ENCODE results near the gene ZNG1B. TPM values are rescaled to one million over a fixed set of nuclear protein-coding genes. Genes with fewer than 3 reads are reported as not detected.
"Not testable (repeated sequence)": the region's sequence is repeated elsewhere in the genome, so short reads cannot be mapped to it uniquely, and the experiment has no call there.

Gene ZNG1B
- 28.6 and 28.9 TPM in 2 replicates for total RNA-seq

GRCh38 chr2:113437508-113438465 lies at the start of gene ZNG1B:
Gene ZNG1B, plus strand, starts transcription at chr2:113437691. Its CDS starts 178 bp downstream, at chr2:113437869.
- peak; percentile 7 for DNase-seq

DNA sequence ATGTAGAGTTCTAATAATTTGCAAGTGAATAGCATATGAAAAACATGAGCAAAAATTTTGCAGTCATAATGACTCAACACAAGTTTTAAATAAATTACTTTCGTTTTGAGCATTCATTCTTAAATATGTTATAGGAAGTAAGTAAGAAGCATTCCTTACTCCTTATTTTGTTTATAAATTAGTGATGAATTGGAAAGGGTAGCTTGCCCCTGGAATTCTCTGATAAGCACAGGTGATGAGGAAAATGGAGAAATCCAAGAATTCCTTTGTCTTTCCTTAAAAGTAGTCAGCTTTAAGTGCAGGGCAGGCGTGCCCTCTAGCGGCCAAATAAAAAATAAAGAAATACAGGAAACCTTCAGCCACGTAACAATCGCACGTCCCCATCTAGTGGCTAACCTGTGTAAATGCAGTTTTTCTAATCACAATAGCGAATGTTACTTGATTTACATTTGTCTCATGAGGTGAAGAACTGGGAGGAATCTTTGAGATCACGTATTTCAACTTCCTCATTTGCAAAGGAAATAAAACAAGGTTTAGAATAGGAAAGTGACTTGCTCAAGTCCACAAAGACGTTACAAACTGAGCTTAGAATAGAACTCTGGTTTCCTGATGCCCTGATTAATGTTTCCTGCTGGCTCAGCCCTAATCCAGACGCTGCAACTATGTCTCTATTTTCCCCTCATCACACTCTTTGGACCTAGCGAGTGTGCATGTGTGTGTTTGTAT lies 47.2 kb upstream of the ZNG1B start:
- DNase-seq: peak; percentile 78

GRCh38 chr2:113391073-113391472 lies 46.4 kb upstream of the ZNG1B start:
- no peak for DNase-seq

DNA sequence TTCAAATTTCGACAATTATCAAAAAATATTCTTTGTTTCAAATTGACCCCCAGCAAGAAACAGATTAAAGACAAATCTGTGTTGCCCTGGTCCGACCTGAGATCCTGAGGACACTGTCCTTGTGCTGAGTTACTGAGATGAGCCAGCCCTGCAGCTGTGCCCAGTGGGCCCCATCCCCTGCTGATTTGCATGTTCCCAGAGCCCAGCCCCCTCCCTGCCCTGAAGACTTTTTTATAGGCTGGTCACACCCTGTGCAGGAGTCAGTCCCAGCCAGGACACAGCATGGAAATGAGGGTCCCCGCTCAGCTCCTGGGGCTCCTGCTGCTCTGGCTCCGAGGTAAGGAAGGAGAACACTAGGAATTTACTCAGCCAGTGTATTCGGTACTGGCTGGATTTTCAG lies 31.4 kb upstream of the ZNG1B start:
- no peak for DNase-seq

GRCh38 chr2:113407446-113408099 lies 29.9 kb upstream of the ZNG1B start:
- DNase-seq: peak; percentile 26

- not testable (repeated sequence) for DNase-seq
These were observed 25.7 kb upstream of the ZNG1B start for GRCh38 chr2:113411725-113412352.

GRCh38 chr2:113412774-113413173 lies 24.7 kb upstream of the ZNG1B start:
- DNase-seq: not testable (repeated sequence)

DNA sequence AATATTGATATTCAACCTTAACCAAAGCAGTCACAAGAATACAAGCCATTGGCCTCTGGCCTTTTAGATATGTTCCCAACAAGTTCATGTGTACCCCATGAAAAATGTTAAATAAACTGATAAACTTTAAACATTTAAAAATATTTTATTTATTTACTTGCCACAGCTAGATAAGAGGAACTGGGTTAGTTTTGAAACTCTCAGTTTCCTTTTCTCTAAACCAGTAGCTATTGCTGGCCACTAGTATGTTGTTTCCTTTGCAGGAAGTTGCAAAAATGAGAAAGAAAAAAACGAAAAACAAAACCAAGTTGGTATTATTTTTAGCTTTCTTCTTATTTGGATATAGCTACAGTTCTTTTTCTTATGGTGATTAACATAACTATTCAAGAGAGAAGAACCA lies 5.7 kb upstream of the ZNG1B start:
- DNase-seq: not testable (repeated sequence)

DNA sequence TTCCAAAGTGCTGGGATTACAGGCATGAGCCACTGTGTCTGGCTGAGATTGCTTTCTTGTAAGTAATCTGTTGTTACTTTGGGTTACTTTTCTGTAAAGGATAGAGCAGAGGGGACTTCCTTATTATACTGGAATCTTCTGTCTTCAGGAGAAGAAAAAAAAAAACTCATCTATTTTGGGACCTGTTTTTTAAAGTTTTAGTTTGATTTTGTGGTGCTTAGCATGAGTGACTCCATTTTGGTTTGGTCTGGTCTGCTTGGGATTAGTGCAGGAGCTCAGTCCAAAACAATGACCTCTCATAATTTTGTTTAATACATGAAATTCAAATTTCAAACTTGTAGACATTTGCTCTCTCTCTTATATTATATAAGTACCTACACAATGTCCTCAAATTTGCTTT lies 4.0 kb upstream of the ZNG1B start:
- not testable (repeated sequence) for DNase-seq

DNA sequence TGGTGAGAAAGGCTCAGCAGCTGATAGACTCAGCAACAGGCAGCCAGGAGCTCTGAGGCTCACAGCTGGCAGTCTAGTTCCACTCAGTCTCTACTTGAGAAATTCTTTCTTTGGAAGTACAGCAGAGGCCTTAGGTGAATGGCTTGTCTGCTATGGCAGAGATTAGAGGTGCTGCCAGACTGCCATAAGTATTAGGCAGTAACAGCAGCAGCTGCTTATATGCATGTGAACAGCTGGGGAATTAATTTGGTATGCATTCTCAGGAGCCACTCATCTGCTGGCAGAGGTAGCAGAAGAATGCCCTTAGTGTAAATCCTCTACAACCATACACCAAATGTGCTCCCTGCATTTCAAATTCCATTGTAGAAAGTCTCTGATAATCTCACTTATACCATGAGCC lies 28.3 kb downstream of the ZNG1B start:
- not testable (repeated sequence) for DNase-seq

DNA sequence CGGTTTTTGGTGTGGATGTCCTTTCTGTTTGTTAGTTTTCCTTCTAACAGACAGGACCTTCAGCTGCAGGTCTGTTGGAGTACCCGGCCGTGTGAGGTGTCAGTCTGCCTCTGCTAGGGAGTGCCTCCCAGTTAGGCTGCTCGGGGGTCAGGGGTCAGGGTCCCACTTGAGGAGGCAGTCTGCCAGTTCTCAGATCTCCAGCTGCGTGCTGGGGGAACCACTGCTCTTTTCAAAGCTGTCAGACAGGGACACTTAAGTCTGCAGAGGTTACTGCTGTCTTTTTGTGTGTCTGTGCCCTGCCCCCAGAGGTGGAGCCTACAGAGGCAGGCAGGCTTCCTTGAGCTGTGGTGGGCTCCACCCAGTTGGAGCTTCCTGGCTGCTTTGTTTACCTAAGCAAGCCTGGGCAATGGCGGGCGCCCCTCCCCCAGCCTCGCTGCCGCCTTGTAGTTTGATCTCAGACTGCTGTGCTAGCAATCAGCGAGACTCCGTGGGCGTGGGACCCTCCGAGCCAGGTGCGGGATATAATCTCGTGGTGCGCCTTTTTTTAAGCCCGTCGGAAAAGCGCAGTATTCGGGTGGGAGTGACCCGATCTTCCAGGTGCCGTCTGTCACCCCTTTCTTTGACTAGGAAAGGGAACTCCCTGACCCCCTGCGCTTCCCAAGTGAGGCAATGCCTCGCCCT lies 39.3 kb downstream of the ZNG1B start:
- DNase-seq: not testable (repeated sequence)

- DNase-seq: not testable (repeated sequence)
These were observed 59.0 kb downstream of the ZNG1B start for GRCh38 chr2:113496527-113496926.

- DNase-seq: not testable (repeated sequence)
These were observed 60.9 kb downstream of the ZNG1B start, which contains the start of gene FOXD4L1 for GRCh38 chr2:113498365-113498764. Gene FOXD4L1, plus strand, starts transcription at chr2:113498665. Its CDS starts 592 bp downstream, at chr2:113499257.

GRCh38 chr2:113499019-113499885 lies 61.8 kb downstream of the ZNG1B start:
- DNase-seq: not testable (repeated sequence)

GRCh38 chr2:113499886-113500722 lies 62.6 kb downstream of the ZNG1B start:
- DNase-seq: not testable (repeated sequence)

GRCh38 chr2:113500723-113501038 lies 63.2 kb downstream of the ZNG1B start:
- DNase-seq: not testable (repeated sequence)

GRCh38 chr2:113502216-113503093 lies 65.0 kb downstream of the ZNG1B start:
- DNase-seq: not testable (repeated sequence)
